Stimulated activated CD8-positive, alpha-beta memory T cell treated with anti-CD3 and anti-CD28 coated beads, Interleukin-12 subunit alpha, Interleukin-12 subunit beta, amount 100 ng/mL, for 1 hour (primary cell): ENCODE measurements around the gene NAGLU.
A peak's percentile ranks its signal among the peaks of the same experiment; 100 is the strongest.
"Not testable (repeated sequence)": the region's sequence is repeated elsewhere in the genome, so short reads cannot be mapped to it uniquely, and the experiment has no call there.

ENCODE experiments used
- DNase-seq: peaks from one replicate; pipeline ENCODE4 v3.0.0-alpha.2; 2020; ENCODE audit warnings: low read depth

The NAGLU gene

DNA sequence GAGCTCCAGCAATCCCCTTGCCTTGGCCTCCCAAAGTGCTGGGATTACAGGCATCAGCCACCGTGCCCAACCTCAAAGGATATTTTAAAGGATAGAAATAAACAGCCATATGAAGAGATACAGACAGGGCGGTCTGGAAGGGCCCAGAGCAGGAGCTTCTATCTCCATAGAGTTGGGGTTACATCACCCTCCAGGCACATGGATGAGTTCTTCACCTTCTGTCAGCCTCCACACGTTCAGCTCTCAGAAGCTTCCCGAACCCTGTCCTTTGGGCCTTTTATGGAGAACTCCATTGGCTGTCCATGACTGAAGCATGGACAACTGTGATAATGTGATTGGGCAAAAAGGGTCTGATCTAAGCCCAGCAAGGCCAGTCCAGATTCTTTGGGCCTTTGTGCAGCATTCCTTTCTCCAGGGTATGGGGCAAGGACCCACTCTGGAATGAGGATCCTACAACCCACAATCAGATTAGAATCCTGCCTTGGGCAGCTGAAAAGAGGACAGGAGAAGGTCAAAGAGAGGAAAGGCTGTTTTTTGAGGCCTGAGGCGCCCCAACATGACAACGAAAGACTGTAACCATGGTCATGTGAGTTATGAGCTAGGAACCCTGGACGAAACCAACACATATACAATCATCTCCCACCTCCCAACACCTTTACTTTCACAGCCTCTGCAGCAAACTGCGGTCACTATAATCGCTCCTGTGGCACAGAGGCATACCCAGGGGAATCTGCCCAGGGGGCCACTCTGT lies 9.9 kb downstream of the NAGLU start:
- not testable (repeated sequence) for DNase-seq

DNA sequence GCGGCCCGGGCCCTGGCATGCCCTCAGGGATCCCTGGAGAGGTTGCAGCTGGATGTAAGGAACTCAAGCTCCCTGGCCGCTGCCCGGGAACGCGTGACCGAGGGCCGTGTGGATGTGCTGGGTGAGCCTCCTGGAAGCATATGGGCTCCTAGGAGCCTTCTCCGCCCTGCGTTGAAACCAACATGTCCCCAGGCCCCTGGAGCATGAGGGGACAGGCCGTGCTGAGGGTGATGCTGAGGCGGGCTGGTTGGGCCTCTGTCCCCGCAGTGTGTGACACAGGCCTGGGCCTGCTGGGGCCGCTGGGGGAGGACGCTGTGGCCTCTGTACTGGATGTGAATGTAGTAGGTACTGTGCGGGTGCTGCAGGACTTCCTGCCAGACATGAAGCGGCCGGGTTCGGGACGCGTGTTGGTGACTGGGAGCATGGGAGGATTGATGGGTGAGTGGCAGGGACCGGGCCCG lies 11.0 kb downstream of the NAGLU start:
- no peak for DNase-seq

DNA sequence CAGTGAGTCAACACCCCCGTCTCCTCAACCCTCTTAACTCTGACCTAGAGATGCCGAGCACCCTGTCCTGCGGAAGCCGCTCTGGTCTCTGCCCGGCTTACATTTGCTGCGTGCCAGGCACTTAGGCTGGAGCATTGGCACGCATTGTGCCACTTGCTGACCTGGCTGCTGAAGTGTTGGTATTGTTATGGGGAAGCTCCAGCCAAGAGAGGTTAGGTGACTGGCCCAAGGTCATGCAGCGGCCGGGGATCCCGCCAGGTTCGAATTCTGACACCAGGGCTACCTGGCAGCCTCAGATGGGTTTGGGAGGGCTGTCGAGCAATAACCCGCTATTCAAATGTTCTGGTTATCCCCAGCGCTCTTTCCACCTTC lies 11.6 kb downstream of the NAGLU start:
- no peak for DNase-seq

DNA sequence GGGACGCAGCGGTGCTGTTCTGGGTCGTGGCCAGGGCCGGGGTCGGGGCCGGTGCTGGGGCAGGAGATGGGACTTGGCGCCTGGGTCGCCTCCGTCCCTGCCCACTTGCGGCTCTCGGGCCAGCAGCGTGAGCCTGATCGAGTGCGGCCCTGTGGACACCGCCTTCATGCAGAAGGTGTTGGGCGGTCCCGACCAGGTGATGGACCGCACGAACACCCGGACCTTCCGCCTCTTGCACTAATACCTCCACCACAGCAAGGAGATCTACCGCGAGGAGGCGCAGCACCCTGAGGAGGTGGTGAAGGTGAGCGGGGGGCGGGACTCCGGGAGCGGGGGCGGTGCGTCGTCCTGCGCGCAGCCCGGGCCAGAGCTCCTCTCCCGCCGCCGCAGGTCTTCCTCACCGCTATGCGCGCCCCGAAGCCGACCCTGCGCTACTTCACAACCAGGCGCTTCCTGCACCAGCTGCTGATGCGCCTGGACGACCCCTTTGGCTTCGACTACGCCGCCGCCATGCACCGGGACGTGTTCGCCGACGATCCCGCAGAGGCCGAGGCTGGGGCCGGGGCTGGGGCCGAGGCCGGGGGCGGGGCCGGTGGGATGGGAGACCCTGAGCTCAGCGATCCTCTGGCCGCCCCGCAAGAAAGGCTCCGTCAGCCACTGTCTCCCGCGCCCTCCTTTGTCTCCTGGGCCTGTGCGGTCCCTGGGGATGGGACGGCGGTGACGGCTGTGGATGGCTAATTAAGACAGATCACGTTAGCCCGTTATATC lies 12.2 kb downstream of the NAGLU start:
- DNase-seq: peak; percentile 65

DNA sequence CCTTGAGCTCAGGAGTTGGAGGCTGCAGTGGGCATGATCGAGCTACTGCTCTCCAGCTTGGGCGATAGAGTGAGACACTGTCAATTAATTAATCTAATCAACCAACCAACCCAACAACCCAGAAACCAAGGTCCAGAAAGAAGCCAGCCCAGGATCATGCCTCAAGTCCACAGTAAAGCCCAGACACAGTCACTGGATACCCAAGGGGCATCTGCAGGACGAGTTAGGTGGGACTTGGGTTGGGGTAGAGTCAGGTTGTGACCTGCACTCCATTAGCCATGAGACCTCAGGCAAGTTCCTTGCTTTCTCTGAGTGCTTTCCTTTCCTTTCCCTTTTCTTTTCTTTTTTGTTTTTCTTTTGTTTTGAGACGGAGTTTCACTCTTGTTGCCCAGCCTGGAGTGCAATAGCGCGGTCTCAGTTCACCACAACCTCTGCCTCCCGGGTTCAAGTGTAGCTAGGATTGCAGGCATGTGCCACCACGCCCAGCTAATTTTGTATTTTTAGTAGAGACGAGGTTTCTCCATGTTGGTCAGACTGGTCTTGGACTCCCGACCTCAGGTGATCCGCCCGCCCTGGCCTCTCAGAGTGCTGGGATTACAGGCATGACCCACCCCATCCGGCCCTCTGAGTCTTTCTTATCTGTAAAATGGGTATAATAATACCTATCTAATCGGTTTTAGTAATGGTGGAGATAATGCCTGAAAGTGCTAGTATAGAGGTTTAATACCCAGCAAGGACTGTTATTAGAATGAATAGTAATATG lies 13.1 kb downstream of the NAGLU start:
- no peak for DNase-seq

DNA sequence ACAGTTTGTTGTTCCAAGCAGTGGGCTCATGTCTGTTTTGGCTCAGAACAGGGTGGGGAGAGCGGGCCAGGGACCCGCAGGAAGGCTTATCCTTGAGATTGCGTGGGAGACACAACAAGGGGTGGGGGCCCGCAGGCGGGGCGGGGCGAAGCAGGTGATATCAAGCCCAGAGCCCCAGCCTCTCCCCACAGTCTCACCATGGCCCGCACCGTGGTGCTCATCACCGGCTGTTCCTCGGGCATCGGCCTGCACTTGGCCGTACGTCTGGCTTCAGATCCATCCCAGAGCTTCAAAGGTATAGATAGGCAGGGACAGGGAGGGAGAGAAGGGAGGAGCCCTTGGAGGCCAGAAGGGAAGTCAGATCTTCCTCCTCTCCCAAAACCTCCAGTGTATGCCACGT lies 16.7 kb downstream of the NAGLU start, which contains the start of gene HSD17B1:
TSS of gene HSD17B1 (plus strand) at position 188 of the 400 bp plus-strand sequence. CDS start at position 199, 11 bp downstream.
- not testable (repeated sequence) for DNase-seq

DNA sequence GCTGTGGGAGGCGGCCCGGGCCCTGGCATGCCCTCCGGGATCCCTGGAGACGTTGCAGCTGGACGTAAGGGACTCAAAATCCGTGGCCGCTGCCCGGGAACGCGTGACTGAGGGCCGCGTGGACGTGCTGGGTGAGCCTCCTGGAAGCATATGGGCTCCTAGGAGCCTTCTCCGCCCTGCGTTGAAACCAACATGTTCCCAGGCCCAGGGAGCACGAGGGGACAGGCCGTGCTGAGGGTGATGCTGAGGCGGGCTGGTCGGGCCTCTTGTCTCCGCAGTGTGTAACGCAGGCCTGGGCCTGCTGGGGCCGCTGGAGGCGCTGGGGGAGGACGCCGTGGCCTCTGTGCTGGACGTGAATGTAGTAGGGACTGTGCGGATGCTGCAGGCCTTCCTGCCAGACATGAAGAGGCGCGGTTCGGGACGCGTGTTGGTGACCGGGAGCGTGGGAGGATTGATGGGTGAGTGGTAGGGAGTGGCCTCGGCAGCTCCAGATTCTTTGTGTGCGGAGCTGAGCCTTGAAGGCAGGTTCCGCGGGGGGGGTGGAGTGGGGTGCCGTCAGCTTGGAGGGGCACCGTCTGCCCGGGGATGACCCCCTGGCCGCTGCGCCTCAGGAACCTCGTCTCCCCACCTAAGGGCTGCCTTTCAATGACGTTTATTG lies 17.2 kb downstream of the NAGLU start:
- DNase-seq: no peak

DNA sequence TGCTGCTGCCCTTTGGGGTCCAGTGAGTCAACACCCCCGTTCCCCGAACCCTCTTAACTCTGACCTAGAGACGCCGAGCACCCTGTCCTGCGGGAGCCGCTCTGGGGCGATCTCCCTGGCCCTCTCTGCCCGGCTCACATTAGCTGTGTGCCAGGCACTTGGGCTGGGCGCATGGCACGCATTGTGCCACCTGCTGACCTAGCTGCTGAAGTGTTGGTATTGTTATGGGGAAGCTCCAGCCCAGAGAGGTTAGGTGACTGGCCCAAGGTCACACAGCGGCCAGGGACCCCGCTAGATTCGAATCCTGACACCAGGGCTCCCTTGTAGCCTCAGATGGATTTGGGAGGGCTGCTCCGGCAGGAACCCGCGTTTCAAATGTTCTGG lies 17.8 kb downstream of the NAGLU start:
- no peak for DNase-seq

DNA sequence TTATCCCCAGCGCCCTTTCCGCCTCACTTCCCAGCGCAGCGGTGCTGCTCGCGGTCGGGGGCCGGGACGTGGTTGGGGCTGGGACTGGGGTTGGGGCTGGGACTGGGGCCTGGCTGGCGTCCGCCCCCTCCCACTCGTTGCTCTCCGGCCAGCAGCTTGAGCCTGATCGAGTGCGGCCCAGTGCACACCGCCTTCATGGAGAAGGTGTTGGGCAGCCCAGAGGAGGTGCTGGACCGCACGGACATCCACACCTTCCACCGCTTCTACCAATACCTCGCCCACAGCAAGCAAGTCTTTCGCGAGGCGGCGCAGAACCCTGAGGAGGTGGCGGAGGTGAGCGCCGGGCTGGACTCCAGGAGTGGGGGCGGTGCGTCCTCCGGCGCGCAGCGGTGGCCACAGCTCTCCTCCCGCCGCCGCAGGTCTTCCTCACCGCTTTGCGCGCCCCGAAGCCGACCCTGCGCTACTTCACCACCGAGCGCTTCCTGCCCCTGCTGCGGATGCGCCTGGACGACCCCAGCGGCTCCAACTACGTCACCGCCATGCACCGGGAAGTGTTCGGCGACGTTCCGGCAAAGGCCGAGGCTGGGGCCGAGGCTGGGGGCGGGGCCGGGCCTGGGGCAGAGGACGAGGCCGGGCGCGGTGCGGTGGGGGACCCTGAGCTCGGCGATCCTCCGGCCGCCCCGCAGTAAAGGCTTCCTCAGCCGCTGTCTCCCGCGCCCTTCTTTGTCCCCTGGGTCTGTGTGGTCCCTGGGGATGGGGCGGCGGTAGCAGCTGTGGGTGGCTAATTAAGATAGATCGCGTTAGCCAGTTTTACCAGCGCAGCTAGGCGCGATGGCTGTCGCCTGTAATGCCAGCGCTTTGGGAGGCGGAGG lies 18.4 kb downstream of the NAGLU start:
- peak; percentile 47 for DNase-seq

DNA sequence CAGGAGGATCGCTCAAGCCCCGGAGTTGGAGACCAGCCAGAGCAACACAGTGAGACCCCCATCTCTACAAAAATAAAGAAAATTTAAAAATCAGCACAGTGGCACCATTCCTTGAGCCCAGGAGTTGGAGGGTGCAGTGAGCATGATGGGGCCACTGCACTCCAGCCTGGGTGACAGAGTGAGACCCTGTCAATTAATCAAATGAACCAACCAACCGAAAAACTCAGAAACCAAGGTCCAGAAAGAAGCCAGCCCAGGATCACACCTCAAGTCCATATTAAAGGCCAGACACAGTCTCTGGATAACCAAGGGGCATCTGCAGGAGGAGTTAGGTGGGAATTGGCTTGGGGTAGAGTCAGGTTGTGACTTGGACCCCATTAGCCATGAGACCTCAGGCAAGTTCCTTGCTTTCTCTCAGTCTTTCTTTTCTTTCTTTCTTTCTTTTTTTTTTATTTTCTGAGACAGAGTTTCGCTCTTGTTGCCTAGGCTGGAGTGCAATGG lies 19.1 kb downstream of the NAGLU start:
- no peak for DNase-seq

DNA sequence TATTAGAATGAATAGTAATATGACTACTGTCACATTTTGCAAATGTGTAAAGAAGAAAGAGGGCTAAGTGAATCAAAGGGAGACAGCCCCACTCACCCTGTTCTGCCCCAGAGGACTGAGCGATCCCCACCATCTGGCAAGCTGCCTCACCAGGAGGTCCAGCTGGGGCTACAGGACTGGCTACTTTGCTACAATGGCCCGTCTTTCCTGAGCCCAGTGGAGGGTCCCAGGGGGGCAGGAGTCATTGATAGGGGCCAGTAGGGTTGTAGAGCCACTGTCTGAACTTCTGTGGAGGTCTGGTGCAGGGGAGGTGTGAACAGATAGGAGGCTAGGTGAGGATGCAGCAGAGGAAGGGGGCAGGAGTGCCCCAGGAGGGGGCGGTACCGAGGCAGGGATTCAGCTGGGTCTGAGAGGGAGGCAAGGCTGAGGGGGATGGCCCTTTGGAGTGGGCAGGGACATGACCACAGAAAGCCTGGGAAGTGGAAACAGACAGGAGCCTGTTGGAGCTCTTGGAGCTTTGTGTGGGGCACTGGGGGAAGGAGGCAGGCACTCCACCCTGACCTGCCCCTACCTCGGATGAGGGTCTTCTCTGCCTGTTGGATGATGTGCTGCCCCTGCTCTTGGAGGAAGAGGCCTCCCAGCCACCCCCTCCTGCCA lies 20.0 kb downstream of the NAGLU start:
- DNase-seq: not testable (repeated sequence)

DNA sequence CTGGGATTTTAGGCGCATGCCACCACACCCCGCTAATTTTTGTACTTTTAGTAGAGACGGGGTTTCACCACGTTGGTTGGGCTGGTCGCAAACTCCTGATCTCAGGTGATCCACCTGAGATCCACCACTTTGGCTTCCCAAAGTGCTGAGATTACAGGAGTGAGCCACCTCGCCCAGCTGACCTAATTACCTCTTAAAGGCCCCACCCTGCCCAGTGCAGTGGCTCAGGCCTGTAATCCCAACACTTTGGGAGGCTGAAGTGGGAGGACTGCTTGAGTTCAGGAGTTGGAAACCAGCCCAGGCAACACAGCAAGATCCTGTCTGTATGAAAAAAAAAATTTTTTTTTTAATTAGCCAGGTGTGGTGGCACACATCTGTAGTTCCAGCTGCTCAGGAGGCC lies 23.0 kb downstream of the NAGLU start:
- DNase-seq: no peak

DNA sequence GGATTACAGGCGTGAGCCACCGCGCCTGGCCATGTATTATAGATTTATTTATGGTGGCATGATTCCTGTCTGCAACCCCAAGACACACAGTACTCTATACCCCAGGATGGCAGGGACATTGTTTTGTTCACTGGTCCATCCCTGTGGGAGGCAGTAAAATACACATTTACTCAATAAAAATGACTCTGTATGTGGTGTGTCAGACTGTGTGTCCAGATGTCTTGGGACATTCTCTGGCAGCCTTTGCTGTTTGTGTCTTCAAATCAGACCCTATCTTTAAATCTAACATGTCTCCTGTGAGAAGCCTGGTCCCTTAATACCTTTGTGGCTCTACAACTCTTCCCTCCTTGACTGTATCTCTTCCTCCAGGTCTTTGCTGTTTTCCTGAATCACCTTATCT lies 24.2 kb downstream of the NAGLU start:
- no peak for DNase-seq

DNA sequence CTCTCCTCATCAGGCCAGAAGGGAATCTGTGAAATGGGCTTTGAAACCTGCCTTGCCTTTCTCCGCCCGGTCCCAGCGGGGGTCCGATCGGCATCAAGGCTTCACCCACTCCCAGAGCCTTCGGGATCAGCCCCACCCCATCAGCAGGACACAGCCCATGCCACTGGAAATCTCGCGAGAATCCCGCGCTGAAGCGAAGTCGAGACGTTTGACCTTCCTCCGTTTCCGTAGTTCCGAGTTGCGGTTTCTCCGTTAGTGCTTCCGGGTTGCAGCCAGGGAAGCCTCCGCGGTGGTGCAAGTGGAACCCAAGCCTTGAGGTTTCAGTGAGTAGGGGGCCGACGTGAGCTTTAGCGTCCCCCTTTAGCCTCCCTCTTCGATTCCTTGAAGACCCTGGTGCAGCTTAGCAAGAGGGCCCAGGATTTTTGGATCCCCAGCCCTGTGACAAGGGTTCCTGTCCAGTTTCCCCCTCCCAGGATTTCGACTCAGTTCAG lies 25.9 kb downstream of the NAGLU start, which contains the start of gene COASY:
TSS of gene COASY (plus strand) at position 252 of the 491 bp plus-strand sequence. CDS start 475 bp downstream, outside the sequence.
- peak; percentile 87 for DNase-seq

DNA sequence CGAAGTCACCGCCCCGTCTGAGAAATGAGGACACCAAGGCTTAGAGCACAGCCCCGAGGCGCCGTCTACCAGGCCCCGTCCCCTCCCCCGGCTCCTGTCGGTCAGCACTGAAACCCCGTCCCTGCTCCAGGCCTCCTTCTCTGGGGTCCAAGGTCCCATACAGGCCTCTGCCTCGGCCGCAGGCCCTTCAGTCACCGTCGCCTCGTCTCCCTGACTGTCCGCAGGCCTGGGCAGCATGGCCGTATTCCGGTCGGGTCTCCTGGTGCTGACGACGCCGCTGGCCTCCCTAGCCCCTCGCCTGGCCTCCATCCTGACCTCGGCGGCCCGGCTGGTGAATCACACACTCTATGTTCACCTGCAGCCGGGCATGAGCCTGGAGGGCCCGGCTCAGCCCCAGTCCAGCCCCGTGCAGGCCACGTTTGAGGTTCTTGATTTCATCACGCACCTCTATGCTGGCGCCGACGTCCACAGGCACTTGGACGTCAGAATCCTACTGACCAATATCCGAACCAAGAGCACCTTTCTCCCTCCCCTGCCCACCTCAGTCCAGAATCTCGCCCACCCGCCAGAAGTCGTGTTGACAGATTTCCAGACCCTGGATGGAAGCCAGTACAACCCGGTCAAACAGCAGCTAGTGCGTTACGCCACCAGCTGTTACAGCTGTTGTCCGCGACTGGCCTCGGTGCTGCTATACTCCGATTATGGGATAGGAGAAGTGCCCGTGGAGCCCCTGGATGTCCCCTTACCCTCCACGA lies 26.5 kb downstream of the NAGLU start:
- no peak for DNase-seq

DNA sequence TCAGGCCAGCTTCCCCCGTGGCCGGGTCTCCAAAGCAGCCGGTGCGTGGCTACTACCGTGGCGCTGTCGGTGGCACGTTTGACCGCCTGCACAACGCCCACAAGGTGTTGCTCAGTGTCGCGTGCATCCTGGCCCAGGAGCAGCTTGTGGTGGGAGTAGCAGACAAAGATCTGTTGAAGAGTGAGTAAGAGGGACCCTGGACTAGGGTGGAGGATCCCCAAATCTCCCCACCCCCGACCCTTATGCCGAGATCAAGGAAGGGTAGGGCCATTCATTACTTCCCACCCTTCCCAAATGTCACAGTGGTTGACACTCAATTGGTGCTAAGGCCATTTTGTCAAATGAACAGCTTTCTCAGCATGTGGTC lies 27.1 kb downstream of the NAGLU start:
- DNase-seq: no peak

DNA sequence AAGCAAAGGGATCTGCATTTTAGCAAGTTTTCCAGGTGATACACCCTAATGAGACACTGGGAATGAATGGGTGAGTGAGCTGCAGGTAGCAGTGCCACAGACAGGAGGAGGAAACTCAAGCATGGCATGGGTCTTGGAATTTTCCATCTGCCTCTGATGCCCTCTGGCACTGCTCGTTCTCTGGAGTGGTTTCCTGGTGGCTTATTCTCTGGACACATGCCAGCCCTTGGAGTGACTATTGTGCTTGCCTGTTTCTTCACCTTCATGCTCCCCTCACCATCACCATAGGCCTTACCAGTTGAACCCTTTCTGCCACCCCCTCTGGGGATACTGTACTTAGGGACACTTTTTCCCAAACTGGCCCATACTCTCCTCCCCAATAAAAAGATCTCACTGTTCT lies 27.5 kb downstream of the NAGLU start:
- no peak for DNase-seq

DNA sequence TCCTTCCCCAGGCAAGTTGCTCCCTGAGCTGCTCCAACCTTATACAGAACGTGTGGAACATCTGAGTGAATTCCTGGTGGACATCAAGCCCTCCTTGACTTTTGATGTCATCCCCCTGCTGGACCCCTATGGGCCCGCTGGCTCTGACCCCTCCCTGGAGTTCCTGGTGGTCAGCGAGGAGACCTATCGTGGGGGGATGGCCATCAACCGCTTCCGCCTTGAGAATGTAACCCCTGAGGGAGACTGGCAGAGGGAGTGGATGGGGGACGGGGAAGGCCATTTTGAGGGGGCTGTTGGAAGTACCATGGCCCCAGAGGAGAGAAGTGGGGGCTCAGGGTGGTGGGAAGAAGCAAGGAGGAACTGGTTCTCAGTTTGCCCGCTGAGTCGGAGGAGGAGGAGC lies 27.9 kb downstream of the NAGLU start:
- no peak for DNase-seq

DNA sequence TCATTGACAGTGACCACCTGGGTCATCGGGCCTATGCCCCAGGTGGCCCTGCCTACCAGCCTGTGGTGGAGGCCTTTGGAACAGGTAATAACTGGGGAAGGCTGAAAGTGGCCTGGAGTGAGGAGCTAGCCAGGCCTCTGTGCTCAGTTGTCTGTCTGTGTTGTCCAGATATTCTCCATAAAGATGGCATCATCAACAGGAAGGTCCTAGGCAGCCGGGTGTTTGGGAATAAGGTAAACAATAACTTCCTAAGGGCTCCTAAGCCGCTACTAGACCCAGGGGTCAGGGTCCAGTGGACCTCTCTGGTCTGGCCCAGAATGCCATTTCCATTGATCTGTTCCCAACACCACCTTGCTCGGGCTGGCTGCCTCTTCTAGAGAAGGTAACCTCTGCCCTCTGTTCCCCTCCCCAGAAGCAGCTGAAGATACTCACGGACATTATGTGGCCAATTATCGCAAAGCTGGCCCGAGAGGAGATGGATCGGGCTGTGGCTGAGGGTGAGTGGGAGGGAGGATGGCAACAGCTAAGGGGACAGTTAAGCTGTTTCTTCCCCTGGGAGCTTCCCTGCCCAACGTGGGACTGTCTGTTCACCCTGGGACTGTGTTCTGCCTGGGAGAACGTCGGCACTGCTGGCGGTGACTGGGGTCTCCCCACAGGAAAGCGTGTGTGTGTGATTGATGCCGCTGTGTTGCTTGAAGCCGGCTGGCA lies 28.9 kb downstream of the NAGLU start:
- no peak for DNase-seq
